HepG2 (cell line): Measurements from ENCODE around the gene IQCB1. TPM values are rescaled to one million over a fixed set of nuclear protein-coding genes. Genes with fewer than 3 reads are reported as not detected.

Experiments
- ATAC-seq: fragments of 200-7000 bp; cut with Tn5 transposase; 3 replicates; pipeline ENCODE4 v1.9.1; 2020; ENCODE audit warnings: mild to moderate bottlenecking, moderate library complexity
- BruUV-seq: library from RNA; stranded (reverse); fragments of 400-500 nt; replicated peaks from 2 replicates; lab custom pipeline; 2021; lab: Mats Ljungman, UMichigan
- CTCF ChIA-PET: fragments of 300-600 bp; formaldehyde crosslinking; extraction: SDS; loops from one replicate; lab custom pipeline; 2021; ENCODE audit warnings: low total read pairs, inconsistent platforms, low intra/inter-chr PET ratio; lab: Yijun Ruan, JAX
- POLR2A ChIA-PET: fragments of 350-600 bp; sonication (Branson Sonifier 250); formaldehyde crosslinking; loops from one replicate; lab custom pipeline; 2020; ENCODE audit warnings: antibody characterized with exemption, inconsistent platforms; lab: Yijun Ruan, JAX
- DNase-seq: peaks from one replicate; pipeline ENCODE4 v3.0.0-alpha.2; 2015; ENCODE audit warnings: low spot score
- FAIRE-seq: peaks from 3 replicates; lab custom pipeline; 2011; peaks lifted over from hg19 to GRCh38; lab: Jason Lieb, UNC
- H2AFZ ChIP-seq: one replicate; pipeline ENCODE4 v1.6.1; 2011; ENCODE audit warnings: low read length, inconsistent platforms
- H3K27ac ChIP-seq: fragments of 300-600 bp; 3 replicates; pipeline ENCODE4 v1.8.0; 2011; ENCODE audit warnings: mixed run types, mild to moderate bottlenecking, mixed read lengths, low read length, inconsistent platforms; ENCODE audit not compliant: insufficient read depth; ENCODE audit errors: extremely low read length
- H3K27me3 ChIP-seq, 2 experiments: fragments of 200-600 bp in 1 of 2; 2 replicates in 1 of 2; 3 replicates in 1 of 2; pipeline versions ENCODE4 v1.6.0 to v1.8.0; 2011; ENCODE audit warnings: low read length in 2 of 2, mild to moderate bottlenecking in 2 of 2, moderate library complexity in 2 of 2, inconsistent platforms in 1 of 2; ENCODE audit not compliant: insufficient read depth in 2 of 2, control insufficient read depth in 1 of 2
- H3K36me3 ChIP-seq, 2 experiments: fragments of 200-600 bp in 1 of 2; replicated peaks in 1 of 2; 2 replicates in 1 of 2; 3 replicates in 1 of 2; pipeline versions ENCODE4 v1.5.1 to v1.8.0; 2011; ENCODE audit warnings: low read length in 2 of 2, inconsistent platforms in 1 of 2; ENCODE audit not compliant: insufficient read depth in 2 of 2, control insufficient read depth in 1 of 2
- H3K4me1 ChIP-seq: 2 replicates; pipeline ENCODE4 v1.5.1; 2012; ENCODE audit warnings: low read length, inconsistent platforms; ENCODE audit not compliant: insufficient read depth
- H3K4me2 ChIP-seq: 2 replicates; pipeline ENCODE4 v1.6.0; 2011; ENCODE audit warnings: low read depth, low read length, inconsistent platforms
- H3K4me3 ChIP-seq, 3 experiments: fragments of 200-600 bp in 1 of 3; sonication (generic), shearing (Covaris generic) in 1 of 3; replicated peaks in 1 of 3; 2 replicates each; pipeline ENCODE4 v1.5.1; 2011 to 2016; ENCODE audit warnings: low read length in 3 of 3, inconsistent platforms in 2 of 3, low read depth in 2 of 3, mild to moderate bottlenecking in 2 of 3, control low read depth in 1 of 3, mixed read lengths in 1 of 3; ENCODE audit not compliant: insufficient read depth in 1 of 3
- H3K79me2 ChIP-seq: one replicate; pipeline ENCODE4 v1.6.1; 2011; ENCODE audit warnings: low read length, inconsistent platforms; ENCODE audit not compliant: insufficient read depth
- H3K9ac ChIP-seq: 2 replicates; pipeline ENCODE4 v1.6.0; 2011; ENCODE audit warnings: mild to moderate bottlenecking, low read depth, low read length, inconsistent platforms; ENCODE audit not compliant: insufficient read depth
- H3K9me3 ChIP-seq: 2 replicates; pipeline ENCODE4 v1.5.1; 2012; ENCODE audit warnings: mild to moderate bottlenecking, low read length
- H4K20me1 ChIP-seq: 2 replicates; pipeline ENCODE4 v1.6.0; 2011; ENCODE audit warnings: inconsistent platforms, mild to moderate bottlenecking, low read length, moderate library complexity; ENCODE audit not compliant: insufficient read depth
- MAFG ChIP-seq: sonication (generic); formaldehyde crosslinking; IDR thresholded peaks from 2 replicates; pipeline ENCODE4 v1.5.1; 2020; ENCODE audit warnings: mild to moderate bottlenecking, missing genetic modification reagents
- MAZ ChIP-seq, 2 experiments: sonication (generic) in 1 of 2; formaldehyde crosslinking in 1 of 2; IDR thresholded peaks; 2 replicates each; pipeline versions ENCODE4 v1.5.0 to v1.6.1; 2012 to 2020; ENCODE audit warnings: low read depth in 2 of 2, mild to moderate bottlenecking in 2 of 2, borderline replicate concordance in 1 of 2, improper control_type of control experiment in 1 of 2, low read length in 1 of 2, missing genetic modification reagents in 1 of 2, moderate library complexity in 1 of 2
- SKIL ChIP-seq: sonication (generic); formaldehyde crosslinking; IDR thresholded peaks from 2 replicates; pipeline ENCODE4 v1.8.0; 2022; ENCODE audit warnings: missing genetic modification reagents, mild to moderate bottlenecking, moderate library complexity, borderline replicate concordance
- SOX13 ChIP-seq, 3 experiments: fragments of 450-650 bp in 1 of 3; sonication (generic) in 1 of 3; formaldehyde crosslinking in 1 of 3; IDR thresholded peaks in 2 of 3; conservative IDR thresholded peaks in 1 of 3; 2 replicates each; pipeline versions ENCODE4 v1.5.0 to v1.6.1; 2016 to 2020; ENCODE audit warnings: antibody characterized with exemption in 1 of 3, mild to moderate bottlenecking in 1 of 3, missing compliant biosample characterization in 1 of 3, missing genetic modification reagents in 1 of 3, moderate library complexity in 1 of 3
- TEAD3 ChIP-seq: optimal IDR thresholded peaks from 2 replicates; pipeline ENCODE3; 2016; ENCODE audit warnings: borderline replicate concordance
- TP53 ChIP-seq: sonication (generic); formaldehyde crosslinking; conservative IDR thresholded peaks from 2 replicates; pipeline ENCODE4 v1.4.0; 2020; ENCODE audit warnings: missing genetic modification reagents
- YEATS2 ChIP-seq: sonication (generic); formaldehyde crosslinking; IDR thresholded peaks from 2 replicates; pipeline ENCODE4 v1.4.0; 2020; ENCODE audit warnings: missing genetic modification reagents, borderline replicate concordance
- ZHX2 ChIP-seq, 2 experiments: sonication (generic) in 1 of 2; formaldehyde crosslinking in 1 of 2; IDR thresholded peaks; 2 replicates each; pipeline versions ENCODE4 v1.6.1 to v1.9.0; 2014 to 2022; ENCODE audit warnings: antibody characterized with exemption in 1 of 2, borderline replicate concordance in 1 of 2, inconsistent platforms in 1 of 2, low read depth in 1 of 2, missing genetic modification reagents in 1 of 2
- ZNF10 ChIP-seq: sonication (generic); formaldehyde crosslinking; IDR thresholded peaks from 2 replicates; pipeline ENCODE4 v1.4.0; 2020; ENCODE audit warnings: mild to moderate bottlenecking, low read depth, missing genetic modification reagents, borderline replicate concordance
- ZNF101 ChIP-seq: sonication (generic); formaldehyde crosslinking; IDR thresholded peaks from 2 replicates; pipeline ENCODE4 v1.4.0; 2020; ENCODE audit warnings: mild to moderate bottlenecking, low read depth, missing genetic modification reagents, borderline replicate concordance
- ZNF768 ChIP-seq: sonication (generic); formaldehyde crosslinking; IDR thresholded peaks from 2 replicates; pipeline ENCODE4 v1.4.0; 2020; ENCODE audit warnings: missing genetic modification reagents
- ZNF816 ChIP-seq: sonication (generic); formaldehyde crosslinking; IDR thresholded peaks from 2 replicates; pipeline ENCODE4 v1.8.0; 2022; ENCODE audit warnings: missing genetic modification reagents, mild to moderate bottlenecking, borderline replicate concordance
- ZNF850 ChIP-seq: sonication (generic); formaldehyde crosslinking; conservative IDR thresholded peaks from 2 replicates; pipeline ENCODE4 v1.9.0; 2021; ENCODE audit warnings: mild to moderate bottlenecking, missing genetic modification reagents
- WGBS: methylation state at CpG from one replicate; pipeline ENCODE4 v1.1.6; 2017; ENCODE audit warnings: low lambda C conversion rate; 5-methylcytosine and 5-hydroxymethylcytosine counted together
- in situ Hi-C: cut with HindIII; loops from 2 replicates; pipeline ENCODE4 v1.10.0; 2017; ENCODE audit warnings: low pct_unique_long_range_greater_than_20kb; ENCODE audit not compliant: extremely low pct_ligation_motif_present
- intact Hi-C: fragments of 100-400 bp; cut with micrococcal nuclease; formaldehyde crosslinking; loops from one replicate; pipeline ENCODE4 v1.10.0; 2022; ENCODE audit not compliant: unreplicated experiment
- polyA plus RNA-seq, 8 experiments: library from polyadenylated mRNA; depleted of rRNA in 3 of 8; stranded (reverse) in 7 of 8; unstranded in 1 of 8; fragments of >200 nt; fragmentation: Illumina TruSeq in 4 of 8; extraction: Trizol in 4 of 8; gene quantifications; 2 replicates each; pipeline versions ENCODE4 v1.2.1 to v1.2.3, GENCODE V29; 2011 to 2016; ENCODE audit warnings: low read depth in 4 of 8, missing spikeins in 1 of 8, mixed read lengths in 1 of 8; ENCODE audit not compliant: insufficient read depth in 1 of 8
- total RNA-seq, 5 experiments: library from RNA; depleted of rRNA; stranded (reverse); fragments of >200 nt; fragmentation: Illumina TruSeq; extraction: Trizol; gene quantifications; 2 replicates each; pipeline ENCODE4 v1.2.3, GENCODE V29; 2016; ENCODE audit warnings: low read depth in 1 of 5
- TF ChIP-seq, protein P1 (sequence below): sonication (generic); formaldehyde crosslinking; IDR thresholded peaks from 2 replicates; pipeline ENCODE4 v1.8.0; 2022; ENCODE audit warnings: low read depth, missing genetic modification reagents

IQCB1 gene
- total and polyA plus RNA-seq, 2 of the 13 experiments (the other 11 are each of a cell fraction or from before 2014, with no cell fraction given): 18.0 to 41.4 TPM

DNA sequence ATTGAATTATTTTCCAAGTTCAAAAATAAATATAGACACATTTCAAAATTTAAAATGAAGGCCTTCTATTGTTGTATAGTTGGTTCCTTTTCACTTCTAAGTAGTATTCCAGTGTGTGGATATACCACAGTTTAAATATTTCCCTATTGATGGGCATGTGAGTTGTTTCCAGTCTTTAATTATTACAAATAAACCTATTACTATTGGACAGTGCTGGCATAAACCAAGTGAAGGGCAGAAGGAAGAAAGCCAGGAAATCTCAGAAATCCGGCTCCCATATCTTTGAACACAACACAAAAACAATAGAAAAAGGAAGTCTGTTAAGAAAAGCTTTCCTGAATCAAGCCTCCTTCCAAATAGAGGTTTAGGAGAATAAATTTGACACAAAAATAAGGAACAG is 111.4 kb downstream of the IQCB1 start:
- WGBS: 97% methylated on average over 1 of the region's 1 CpG
- no peaks in the 10 kb centered on the region for H3K9me3 ChIP-seq
- H3K9ac ChIP-seq: no peak overlapping the region
- no peak overlapping the region for H3K27ac ChIP-seq
- no peaks in the 10 kb centered on the region for H3K79me2 ChIP-seq
- DNase-seq (no peak), FAIRE-seq (no peak), ATAC-seq (no peak)
- H3K36me3 ChIP-seq: peaks cover 20 to 75% of the 10 kb centered on the region in 2 experiments
- H3K4me3 ChIP-seq: no peak overlapping the region
- in situ Hi-C loops (no loop called here), intact Hi-C loops (no loop called here)
- no peak overlapping the region for H3K4me2 ChIP-seq
- no peaks in the 10 kb centered on the region; the same call in 1 of the 2 replicates for H4K20me1 ChIP-seq
- no peaks in the 10 kb centered on the region for H3K27me3 ChIP-seq
- H2AFZ ChIP-seq: no peak overlapping the region
- no TSS peak for BruUV-seq
- CTCF ChIA-PET: no interaction called here
- POLR2A ChIA-PET: no interaction called here
- no peak for TF ChIP-seq YEATS2 (CRISPR knock-in tag)
- no peak for TF ChIP-seq TEAD3 (CRISPR knock-in tag)
- no peak for TF ChIP-seq SKIL (CRISPR knock-in tag)
- no peak for TF ChIP-seq ZNF10 (CRISPR knock-in tag)
- no peak for TF ChIP-seq ZNF816 (CRISPR knock-in tag)
- TF ChIP-seq SOX13 (IDR thresholded peaks at IDR 0.05): no peak
- TF ChIP-seq SOX13 (CRISPR knock-in tag; conservative IDR thresholded peaks at IDR 0.05 in 1 of 2, IDR thresholded peaks at IDR 0.05 in 1 of 2): no peak
- no peak for TF ChIP-seq ZHX2 (IDR thresholded peaks at IDR 0.05; ENCODE audit: low read depth)
- no peak for TF ChIP-seq ZHX2 (CRISPR knock-in tag; IDR thresholded peaks at IDR 0.05; ENCODE audit: borderline replicate concordance)
- no peak for TF ChIP-seq MAFG (CRISPR knock-in tag)
- no peak for TF ChIP-seq TP53 (CRISPR knock-in tag)
- TF ChIP-seq MAZ (IDR thresholded peaks at IDR 0.05; ENCODE audit: borderline replicate concordance, low read depth, low read length): no peak
- no peak for TF ChIP-seq MAZ (CRISPR knock-in tag; IDR thresholded peaks at IDR 0.05; ENCODE audit: low read depth)
- TF ChIP-seq ZNF768 (CRISPR knock-in tag): no peak
- no peak for TF ChIP-seq ZNF101
- no peak for TF ChIP-seq ZNF850
- TF ChIP-seq, protein P1, sequence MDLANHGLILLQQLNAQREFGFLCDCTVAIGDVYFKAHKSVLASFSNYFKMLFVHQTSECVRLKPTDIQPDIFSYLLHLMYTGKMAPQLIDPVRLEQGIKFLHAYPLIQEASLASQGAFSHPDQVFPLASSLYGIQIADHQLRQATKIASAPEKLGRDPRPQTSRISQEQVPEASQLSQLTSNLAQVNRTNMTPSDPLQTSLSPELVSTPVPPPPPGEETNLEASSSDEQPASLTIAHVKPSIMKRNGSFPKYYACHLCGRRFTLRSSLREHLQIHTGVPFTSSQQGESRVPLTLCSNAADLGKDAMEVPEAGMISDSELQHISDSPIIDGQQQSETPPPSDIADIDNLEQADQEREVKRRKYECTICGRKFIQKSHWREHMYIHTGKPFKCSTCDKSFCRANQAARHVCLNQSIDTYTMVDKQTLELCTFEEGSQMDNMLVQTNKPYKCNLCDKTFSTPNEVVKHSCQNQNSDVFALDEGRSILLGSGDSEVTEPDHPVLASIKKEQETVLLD (CRISPR knock-in tag): no peak
- no peaks in the 10 kb centered on the region for H3K4me1 ChIP-seq
